ENCODE measurements around the gene CRKL. TPM values are rescaled to one million over a fixed set of nuclear protein-coding genes. Genes with fewer than 3 reads are reported as not detected.
A peak's percentile ranks its signal among the peaks of the same experiment; 100 is the strongest.

Gene CRKL
- total RNA-seq, 1 experiment from 2014 or later = 106 TPM

DNA sequence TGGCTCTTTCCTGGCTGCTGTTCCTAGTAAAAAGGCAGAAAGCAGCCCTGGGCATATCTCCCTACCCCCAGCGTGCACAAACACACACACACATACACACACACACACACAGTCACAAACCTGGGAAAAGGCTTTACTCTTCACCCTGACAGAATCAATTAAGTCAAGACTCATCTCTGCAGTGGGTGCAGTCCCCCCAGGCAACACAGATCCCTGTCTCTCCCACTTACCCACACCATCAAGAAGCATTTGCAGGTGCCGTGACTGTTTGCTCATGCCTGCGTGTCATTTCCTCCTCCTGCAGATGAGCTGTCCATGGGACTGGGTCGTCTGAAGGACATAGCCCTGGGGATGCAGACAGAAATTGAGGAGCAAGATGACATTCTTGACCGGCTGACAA is 29.8 kb upstream of the CRKL start:
- Histone ChIP-seq H3K79me1 (ENCODE audit: insufficient read depth, low read depth, low read length, poor library complexity, severe bottlenecking) (no peaks in the 10 kb centered on the region), H3K79me2 (ENCODE audit: insufficient read depth, low read length) (no peaks in the 10 kb centered on the region), H3K27ac (ENCODE audit: insufficient read length, low read depth, low read length) (no peak overlapping the region), H3K4ac (ENCODE audit: low read depth, low read length) (no peak overlapping the region), H3K56ac (ENCODE audit: insufficient read length, low read depth, low read length) (no peak overlapping the region), H3K4me1 (ENCODE audit: insufficient read depth, low read length) (no peaks in the 10 kb centered on the region), H2AK5ac (ENCODE audit: insufficient read length, low read length) (no peak overlapping the region), H2BK15ac (ENCODE audit: low read depth, low read length) (no peak overlapping the region), H2BK5ac (ENCODE audit: insufficient read length, low read length) (no peak overlapping the region), H2BK20ac (ENCODE audit: low read depth, low read length, poor library complexity, severe bottlenecking) (no peak overlapping the region), H3K18ac (ENCODE audit: insufficient read length, low read depth, low read length) (no peak overlapping the region), H3K23me2 (ENCODE audit: insufficient read length, low read depth, low read length, poor library complexity, severe bottlenecking) (no peaks in the 10 kb centered on the region), H4K5ac (ENCODE audit: insufficient read length, low read depth, low read length) (no peak overlapping the region), H2BK12ac (ENCODE audit: insufficient read length, low read depth, low read length) (no peak overlapping the region), H3K4me2 (ENCODE audit: insufficient read depth, insufficient read length, low read length) (no peak overlapping the region), H3K14ac (ENCODE audit: insufficient read depth, low read length) (no peak overlapping the region), H2AFZ (ENCODE audit: low read length) (no peak overlapping the region), H3K27me3 (ENCODE audit: insufficient read depth, low read length) (no peaks in the 10 kb centered on the region), H3T11ph (ENCODE audit: low read length) (no peak overlapping the region), H4K20me1 (ENCODE audit: control insufficient read depth, insufficient read depth, insufficient read length) (no peaks in the 10 kb centered on the region), H4K91ac (ENCODE audit: insufficient read length, low read depth, low read length) (no peak overlapping the region), H2BK120ac (ENCODE audit: low read depth, low read length, poor library complexity, severe bottlenecking) (no peak overlapping the region), H4K8ac (replicated peaks; ENCODE audit: insufficient read length, low read depth, low read length) (no peak overlapping the region), H3K9ac (ENCODE audit: extremely low read depth, insufficient read length, low read length) (no peak overlapping the region), H3K9me3 (ENCODE audit: control insufficient read depth, low read depth, low read length) (no peaks in the 10 kb centered on the region), H3K23ac (ENCODE audit: insufficient read length, low read depth, low read length) (no peak overlapping the region)
- DNase-seq = no peak
- peaks cover 3 to 4% of the 10 kb centered on the region in 2 experiments; a peak in 1 of 4 replicates for H3K4me1 Mint-ChIP-seq
- no peaks in the 10 kb centered on the region for H3K27me3 Mint-ChIP-seq (ENCODE audit: low read depth)
- no CpG with 5 or more reads among the region's 5 CpGs for WGBS (ENCODE audit: extremely low coverage, insufficient read length, low lambda C conversion rate)
- H3K9me3 Mint-ChIP-seq = no peaks in the 10 kb centered on the region
- peaks cover 3 to 45% (median 22%) of the 10 kb centered on the region in 3 experiments; a peak in 5 of 7 replicates for H3K36me3 Mint-ChIP-seq (ENCODE audit: insufficient read depth in 1 of 3, low read depth in 3 of 3)
- H3K4me3 Mint-ChIP-seq = no peak overlapping the region
- TF ChIP-seq, protein P1, sequence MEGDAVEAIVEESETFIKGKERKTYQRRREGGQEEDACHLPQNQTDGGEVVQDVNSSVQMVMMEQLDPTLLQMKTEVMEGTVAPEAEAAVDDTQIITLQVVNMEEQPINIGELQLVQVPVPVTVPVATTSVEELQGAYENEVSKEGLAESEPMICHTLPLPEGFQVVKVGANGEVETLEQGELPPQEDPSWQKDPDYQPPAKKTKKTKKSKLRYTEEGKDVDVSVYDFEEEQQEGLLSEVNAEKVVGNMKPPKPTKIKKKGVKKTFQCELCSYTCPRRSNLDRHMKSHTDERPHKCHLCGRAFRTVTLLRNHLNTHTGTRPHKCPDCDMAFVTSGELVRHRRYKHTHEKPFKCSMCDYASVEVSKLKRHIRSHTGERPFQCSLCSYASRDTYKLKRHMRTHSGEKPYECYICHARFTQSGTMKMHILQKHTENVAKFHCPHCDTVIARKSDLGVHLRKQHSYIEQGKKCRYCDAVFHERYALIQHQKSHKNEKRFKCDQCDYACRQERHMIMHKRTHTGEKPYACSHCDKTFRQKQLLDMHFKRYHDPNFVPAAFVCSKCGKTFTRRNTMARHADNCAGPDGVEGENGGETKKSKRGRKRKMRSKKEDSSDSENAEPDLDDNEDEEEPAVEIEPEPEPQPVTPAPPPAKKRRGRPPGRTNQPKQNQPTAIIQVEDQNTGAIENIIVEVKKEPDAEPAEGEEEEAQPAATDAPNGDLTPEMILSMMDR (conservative IDR thresholded peaks at IDR 0.05) = no peak
- peak overlapping the region in 1 of 3 experiments; percentile 18; a peak in 2 of 7 replicates for H3K27ac Mint-ChIP-seq
